Esophagus (tissue), 2 donors: ENCODE results near the gene MEGF8. TPM values are rescaled to one million over a fixed set of nuclear protein-coding genes. Genes with fewer than 3 reads are reported as not detected.

Source experiments
- H3K27ac ChIP-seq, 2 donors: one replicate each; pipeline ENCODE4 v1.5.1; 2013; ENCODE audit warnings: low read depth in 2 of 2, mild to moderate bottlenecking in 2 of 2, inconsistent platforms in 1 of 2, low read length in 1 of 2, moderate library complexity in 1 of 2
- H3K27me3 ChIP-seq, 2 donors: one replicate each; pipeline ENCODE4 v1.6.1; 2013; ENCODE audit warnings: low read length in 2 of 2, control low read depth in 1 of 2, mild to moderate bottlenecking in 1 of 2; ENCODE audit not compliant: insufficient read depth in 2 of 2, control insufficient read depth in 1 of 2
- H3K36me3 ChIP-seq, 2 donors: one replicate each; pipeline ENCODE4 v1.6.1; 2013; ENCODE audit warnings: low read length in 1 of 2; ENCODE audit not compliant: control insufficient read depth in 2 of 2, insufficient read depth in 2 of 2
- H3K4me1 ChIP-seq, 2 donors: one replicate each; pipeline ENCODE4 v1.6.1; 2013; ENCODE audit warnings: low read length in 1 of 2; ENCODE audit not compliant: control insufficient read depth in 2 of 2, insufficient read depth in 2 of 2
- H3K4me3 ChIP-seq, 2 donors: one replicate each; pipeline ENCODE4 v1.5.1; 2013; ENCODE audit warnings: low read length in 2 of 2, mild to moderate bottlenecking in 2 of 2, low read depth in 1 of 2, moderate library complexity in 1 of 2
- H3K9me3 ChIP-seq, 2 donors: one replicate each; pipeline ENCODE4 v1.6.1; 2013; ENCODE audit warnings: mild to moderate bottlenecking in 2 of 2, low read depth in 1 of 2, low read length in 1 of 2, moderate library complexity in 1 of 2; ENCODE audit not compliant: control insufficient read depth in 2 of 2, insufficient read depth in 1 of 2
- WGBS, 2 donors: extraction: QIAGEN DNeasy Blood & Tissue Kit; methylation state at CpG; one replicate each; pipeline ENCODE4 v1.1.7; 2013; 5-methylcytosine and 5-hydroxymethylcytosine counted together
- polyA plus RNA-seq, 2 donors: library from polyadenylated mRNA; stranded (reverse); fragments of 200-250 nt; gene quantifications; one replicate each; pipeline ENCODE4 v1.2.3, GENCODE V29; 2013
- donor health status: healthy with polysubstance abuse.
- donor health status: Bipolar disorder and iron deficiency.

Gene MEGF8
- polyA plus RNA-seq, 2 donors, result 4.4 to 8.6 TPM

GRCh38 chr19:42349378-42350107 lies 24.1 kb downstream of the MEGF8 start:
- H3K4me1 ChIP-seq, result peaks cover 3 to 7% of the 10 kb centered on the region in 2 donors
- H3K27me3 ChIP-seq, result no peaks in the 10 kb centered on the region
- 95 to 96% methylated on average over 14 of the region's 14 CpGs for WGBS, 2 donors
- no peak overlapping the region for H3K27ac ChIP-seq
- no peak overlapping the region for H3K4me3 ChIP-seq
- peaks cover 0 to 24% of the 10 kb centered on the region in 2 donors for H3K36me3 ChIP-seq
- H3K9me3 ChIP-seq, result no peaks in the 10 kb centered on the region

GRCh38 chr19:42350417-42350816 lies 25.0 kb downstream of the MEGF8 start:
- peaks cover 0 to 28% of the 10 kb centered on the region in 2 donors for H3K36me3 ChIP-seq
- H3K27me3 ChIP-seq, result no peaks in the 10 kb centered on the region
- no peaks in the 10 kb centered on the region for H3K9me3 ChIP-seq
- no peak overlapping the region for H3K27ac ChIP-seq
- peaks cover 3 to 7% of the 10 kb centered on the region in 2 donors for H3K4me1 ChIP-seq
- H3K4me3 ChIP-seq, result no peak overlapping the region
- WGBS, 2 donors, result 90 to 97% methylated on average over 3 of the region's 3 CpGs

GRCh38 chr19:42351079-42351735 lies 25.8 kb downstream of the MEGF8 start:
- Histone ChIP-seq H3K27ac (no peak overlapping the region), H3K27me3 (no peaks in the 10 kb centered on the region), H3K9me3 (no peaks in the 10 kb centered on the region), H3K4me3 (no peak overlapping the region), H3K4me1 (peaks cover 3 to 7% of the 10 kb centered on the region in 2 donors), H3K36me3 (peaks cover 0 to 34% of the 10 kb centered on the region in 2 donors)
- WGBS, 2 donors, result 91 to 94% methylated on average over 20 to 21 of the region's 21 CpGs

- 77 to 78% methylated on average over 31 of the region's 31 CpGs for WGBS, 2 donors
- peaks cover 0 to 43% of the 10 kb centered on the region in 2 donors for H3K36me3 ChIP-seq
Observed at GRCh38 chr19:42352301-42353259, 27.1 kb downstream of the MEGF8 start.

GRCh38 chr19:42353341-42354015 lies 28.0 kb downstream of the MEGF8 start:
- peaks cover 0 to 45% of the 10 kb centered on the region in 2 donors for H3K36me3 ChIP-seq
- H3K27me3 ChIP-seq, result no peaks in the 10 kb centered on the region
- 95 to 96% methylated on average over 29 of the region's 29 CpGs for WGBS, 2 donors
- H3K27ac ChIP-seq, result no peak overlapping the region
- no peak overlapping the region for H3K4me3 ChIP-seq
- H3K9me3 ChIP-seq, result no peaks in the 10 kb centered on the region
- peaks cover 2 to 3% of the 10 kb centered on the region in 2 donors for H3K4me1 ChIP-seq

More at GRCh38 chr19:42352301-42353259, 27.1 kb downstream of the MEGF8 start:
- Histone ChIP-seq H3K27ac (no peak overlapping the region), H3K4me3 (no peak overlapping the region), H3K27me3 (no peaks in the 10 kb centered on the region), H3K9me3 (no peaks in the 10 kb centered on the region), H3K4me1 (peaks cover 3 to 7% of the 10 kb centered on the region in 2 donors)

GRCh38 chr19:42355896-42356295 lies 30.5 kb downstream of the MEGF8 start:
- H3K27me3 ChIP-seq, result no peaks in the 10 kb centered on the region
- 93 to 94% methylated on average over 12 of the region's 12 CpGs for WGBS, 2 donors
- H3K27ac ChIP-seq, result no peak overlapping the region
- no peaks in the 10 kb centered on the region for H3K9me3 ChIP-seq
- H3K36me3 ChIP-seq, result peaks cover 0 to 40% of the 10 kb centered on the region in 2 donors
- peaks cover 2 to 3% of the 10 kb centered on the region in 2 donors for H3K4me1 ChIP-seq
- no peak overlapping the region for H3K4me3 ChIP-seq

- H3K4me3 ChIP-seq, result no peak overlapping the region
- 97% methylated on average over 15 of the region's 15 CpGs for WGBS, 2 donors
Observed at GRCh38 chr19:42356686-42357085, 31.3 kb downstream of the MEGF8 start.

GRCh38 chr19:42357290-42357689 lies 31.9 kb downstream of the MEGF8 start:
- Histone ChIP-seq H3K9me3 (no peaks in the 10 kb centered on the region), H3K27me3 (no peaks in the 10 kb centered on the region), H3K27ac (no peak overlapping the region), H3K4me3 (no peak overlapping the region), H3K4me1 (peaks cover under 1 to 1% of the 10 kb centered on the region in 2 donors), H3K36me3 (peaks cover 0 to 40% of the 10 kb centered on the region in 2 donors)
- 84 to 86% methylated on average over 12 of the region's 12 CpGs for WGBS, 2 donors

More at GRCh38 chr19:42356686-42357085, 31.3 kb downstream of the MEGF8 start:
- Histone ChIP-seq H3K36me3 (peaks cover 0 to 35% of the 10 kb centered on the region in 2 donors), H3K4me1 (peaks cover 2 to 3% of the 10 kb centered on the region in 2 donors), H3K27me3 (no peaks in the 10 kb centered on the region), H3K27ac (no peak overlapping the region), H3K9me3 (no peaks in the 10 kb centered on the region)
